GM10266 (cell line): ENCODE measurements around the gene HEY2.

Source experiments
- DNase-seq: peaks from one replicate; pipeline ENCODE4 v3.0.0; 2012; ENCODE audit errors: extremely low spot score
- TF ChIP-seq, protein P1 (sequence below): IDR thresholded peaks from 2 replicates; pipeline ENCODE4 v1.5.1; 2012; ENCODE audit warnings: mild to moderate bottlenecking, low read depth; ENCODE audit not compliant: control insufficient read depth, insufficient read depth; ENCODE audit errors: missing control alignments

Gene HEY2

DNA sequence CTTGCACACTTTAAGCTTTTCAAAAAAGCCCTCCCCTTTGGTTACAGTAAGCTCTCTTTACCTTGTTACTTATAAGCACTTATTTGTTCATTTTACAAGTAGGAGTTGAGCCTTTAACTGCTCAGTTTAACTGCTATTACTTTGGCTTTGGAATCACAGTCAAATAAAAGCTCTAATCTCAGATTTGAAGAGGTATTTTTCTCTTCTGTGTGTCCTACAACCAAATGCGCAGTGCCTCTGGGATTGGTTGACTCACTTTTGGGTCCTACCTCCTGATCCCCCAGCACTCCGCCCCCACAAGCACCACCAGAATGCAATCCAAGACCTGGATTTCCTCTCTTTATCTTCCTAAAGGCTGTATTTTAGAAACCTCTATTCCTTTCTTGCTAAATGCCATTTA, 43.8 kb downstream of the HEY2 start:
- no peak for DNase-seq
- TF ChIP-seq, protein P1, sequence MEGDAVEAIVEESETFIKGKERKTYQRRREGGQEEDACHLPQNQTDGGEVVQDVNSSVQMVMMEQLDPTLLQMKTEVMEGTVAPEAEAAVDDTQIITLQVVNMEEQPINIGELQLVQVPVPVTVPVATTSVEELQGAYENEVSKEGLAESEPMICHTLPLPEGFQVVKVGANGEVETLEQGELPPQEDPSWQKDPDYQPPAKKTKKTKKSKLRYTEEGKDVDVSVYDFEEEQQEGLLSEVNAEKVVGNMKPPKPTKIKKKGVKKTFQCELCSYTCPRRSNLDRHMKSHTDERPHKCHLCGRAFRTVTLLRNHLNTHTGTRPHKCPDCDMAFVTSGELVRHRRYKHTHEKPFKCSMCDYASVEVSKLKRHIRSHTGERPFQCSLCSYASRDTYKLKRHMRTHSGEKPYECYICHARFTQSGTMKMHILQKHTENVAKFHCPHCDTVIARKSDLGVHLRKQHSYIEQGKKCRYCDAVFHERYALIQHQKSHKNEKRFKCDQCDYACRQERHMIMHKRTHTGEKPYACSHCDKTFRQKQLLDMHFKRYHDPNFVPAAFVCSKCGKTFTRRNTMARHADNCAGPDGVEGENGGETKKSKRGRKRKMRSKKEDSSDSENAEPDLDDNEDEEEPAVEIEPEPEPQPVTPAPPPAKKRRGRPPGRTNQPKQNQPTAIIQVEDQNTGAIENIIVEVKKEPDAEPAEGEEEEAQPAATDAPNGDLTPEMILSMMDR: no peak

DNA sequence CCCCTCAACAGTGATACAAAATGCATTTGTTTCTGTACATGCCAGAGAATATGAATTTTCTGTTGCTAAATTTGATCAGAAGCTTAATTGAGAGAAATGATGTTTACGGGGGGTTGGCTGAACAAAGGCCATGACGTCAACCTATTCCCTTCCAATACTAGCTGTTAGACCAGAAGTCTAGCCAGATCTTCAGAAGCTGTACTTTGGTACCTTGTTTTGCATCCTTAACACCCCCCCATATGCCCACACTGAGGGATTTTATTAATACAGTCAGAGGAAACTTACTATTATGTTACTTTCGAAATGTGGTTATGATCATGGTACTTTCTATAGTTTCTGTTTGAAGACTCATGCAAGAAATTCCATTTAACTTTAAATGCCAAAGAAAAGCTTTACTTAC, 44.4 kb downstream of the HEY2 start:
- no peak for DNase-seq
- TF ChIP-seq, protein P1: no peak

DNA sequence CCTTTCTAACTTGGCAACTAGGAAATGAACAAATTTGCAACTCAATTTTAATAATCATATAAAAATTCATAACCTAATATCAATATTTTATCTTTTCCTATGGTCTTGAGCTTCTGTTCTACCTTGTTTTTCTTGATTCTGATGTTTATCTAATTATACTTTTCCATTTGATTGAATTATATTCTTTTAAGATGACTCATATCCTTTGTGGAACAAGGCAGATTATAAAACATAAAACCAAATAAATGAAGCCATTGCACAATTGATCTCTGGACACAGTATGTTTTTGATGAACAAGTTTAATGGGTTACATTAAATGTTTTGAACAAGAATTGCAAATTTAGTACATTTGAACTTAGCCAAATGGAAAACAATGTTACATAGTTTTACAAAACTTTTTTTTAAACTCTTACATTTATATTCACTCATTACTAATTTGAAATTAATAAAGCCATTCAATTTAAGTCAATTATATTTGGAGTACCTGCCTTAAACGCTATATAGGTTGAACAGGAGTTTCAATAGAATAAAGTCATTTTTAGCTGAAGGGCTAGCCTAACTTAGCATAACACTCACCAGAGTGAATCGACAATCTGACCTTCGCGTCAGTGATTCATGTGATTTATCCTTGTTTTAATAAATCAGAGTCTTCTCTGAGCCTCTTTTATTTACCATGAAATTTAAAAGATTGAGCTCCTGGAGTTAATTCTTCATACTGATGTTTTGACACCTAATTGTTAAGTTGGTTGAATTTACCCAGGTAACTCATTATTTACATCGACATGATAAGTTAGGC, 45.1 kb downstream of the HEY2 start:
- TF ChIP-seq, protein P1: no peak
- no peak for DNase-seq

DNA sequence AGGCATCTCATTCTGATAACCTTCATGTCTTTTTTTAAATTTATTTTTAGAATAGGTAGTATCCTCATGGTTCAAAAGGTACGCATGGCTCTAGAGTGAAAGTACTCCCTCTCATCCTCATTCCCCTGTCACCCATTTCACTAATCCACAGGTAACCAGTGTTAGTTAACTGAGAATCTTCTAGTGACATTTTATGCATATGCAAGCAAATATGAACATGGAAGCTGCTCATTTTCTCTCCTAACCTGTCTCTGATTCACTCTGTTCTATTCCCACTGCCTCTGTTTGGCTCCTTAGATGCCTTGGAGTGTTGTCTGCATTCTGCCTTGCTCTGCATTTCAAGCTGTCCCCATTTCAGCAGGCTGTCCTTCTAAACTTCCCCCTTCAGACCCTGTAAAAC, 45.9 kb downstream of the HEY2 start:
- TF ChIP-seq, protein P1: no peak
- no peak for DNase-seq

DNA sequence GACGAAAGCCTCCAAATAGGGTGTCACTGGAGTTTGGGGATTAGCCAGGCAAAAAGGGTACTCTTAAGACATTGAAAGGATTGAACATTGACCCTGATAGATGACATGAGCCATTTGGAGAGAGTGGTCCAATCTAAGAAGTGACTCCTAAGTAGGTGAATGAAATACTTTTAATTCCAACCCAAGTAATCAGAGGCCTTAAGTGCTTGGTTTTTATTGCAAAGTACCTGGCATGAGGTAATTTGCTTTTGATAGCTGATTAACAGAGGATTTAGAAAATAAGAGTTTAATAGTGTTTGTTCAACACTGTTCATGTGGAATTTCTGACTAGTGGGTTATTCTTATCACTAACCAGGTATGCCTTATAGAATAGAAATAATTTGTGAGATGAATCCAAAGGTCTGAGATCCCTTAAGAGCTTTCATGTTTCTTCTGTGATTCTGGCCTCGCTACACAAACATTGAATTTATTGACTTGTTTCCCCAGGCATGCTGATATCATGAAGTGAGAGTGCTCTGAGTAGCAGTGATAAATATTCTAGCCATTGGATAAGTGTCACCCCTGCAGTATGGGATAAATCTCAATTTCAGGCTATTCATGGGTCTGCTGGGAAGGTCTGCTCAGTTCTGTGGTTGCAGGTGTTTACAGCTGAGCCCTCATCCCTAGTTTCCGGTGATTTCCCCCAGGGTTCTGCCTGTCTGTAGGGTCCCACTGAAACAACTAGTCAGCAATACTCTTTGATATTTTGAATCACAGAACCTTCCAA, 47.9 kb downstream of the HEY2 start:
- DNase-seq: no peak

DNA sequence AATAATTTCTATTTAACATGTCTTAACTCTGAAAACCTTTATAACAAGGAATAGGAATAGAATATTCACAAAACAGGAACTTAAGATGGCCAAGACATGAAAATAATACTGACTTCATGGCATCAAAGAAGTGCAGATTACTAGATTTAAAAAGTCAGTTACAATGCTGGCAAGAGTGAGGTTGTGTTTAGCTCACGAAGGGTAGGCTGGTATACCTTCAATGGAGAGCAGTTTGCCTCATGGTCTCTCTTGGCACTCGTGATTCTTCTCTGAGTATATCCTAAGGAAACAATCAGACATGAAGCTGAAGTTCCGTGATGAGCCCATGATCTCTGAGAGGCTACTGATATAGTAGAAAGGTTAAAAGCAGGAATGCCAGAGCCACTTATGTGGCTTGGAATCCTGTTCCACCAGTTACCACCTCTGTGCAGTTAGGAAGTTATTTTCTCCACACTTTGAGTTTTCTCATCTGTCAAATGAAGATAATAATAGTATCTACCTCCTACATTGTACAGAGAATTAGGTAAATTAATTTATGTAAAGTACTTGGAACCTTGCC, 48.5 kb downstream of the HEY2 start:
- no peak for DNase-seq
- TF ChIP-seq, protein P1: no peak

More for the DNA sequence above, 47.9 kb downstream of the HEY2 start:
- TF ChIP-seq, protein P1: no peak
